ENCODE measurements around the gene SPRR1A. TPM values are rescaled to one million over a fixed set of nuclear protein-coding genes. Genes with fewer than 3 reads are reported as not detected.

Gene SPRR1A
- total RNA-seq, 4 donors from 2014 or later, result not detected

DNA sequence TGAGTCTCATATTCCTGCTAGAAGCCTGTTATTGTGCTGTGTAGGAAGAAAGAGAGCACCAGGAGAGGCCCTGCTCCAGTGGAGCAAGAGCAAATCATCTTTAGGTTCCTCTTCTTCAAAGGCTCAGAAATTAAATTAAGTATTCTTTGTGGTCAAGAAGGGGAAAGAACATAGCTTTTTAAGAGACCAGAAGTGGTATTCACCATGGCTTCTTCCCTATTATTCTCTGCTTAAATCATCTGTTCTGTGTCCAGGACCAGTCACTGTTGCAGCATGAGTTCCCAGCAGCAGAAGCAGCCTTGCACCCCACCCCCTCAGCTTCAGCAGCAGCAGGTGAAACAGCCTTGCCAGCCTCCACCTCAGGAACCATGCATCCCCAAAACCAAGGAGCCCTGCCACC, 48.2 kb downstream of the SPRR1A start:
- TF ChIP-seq, protein P1, sequence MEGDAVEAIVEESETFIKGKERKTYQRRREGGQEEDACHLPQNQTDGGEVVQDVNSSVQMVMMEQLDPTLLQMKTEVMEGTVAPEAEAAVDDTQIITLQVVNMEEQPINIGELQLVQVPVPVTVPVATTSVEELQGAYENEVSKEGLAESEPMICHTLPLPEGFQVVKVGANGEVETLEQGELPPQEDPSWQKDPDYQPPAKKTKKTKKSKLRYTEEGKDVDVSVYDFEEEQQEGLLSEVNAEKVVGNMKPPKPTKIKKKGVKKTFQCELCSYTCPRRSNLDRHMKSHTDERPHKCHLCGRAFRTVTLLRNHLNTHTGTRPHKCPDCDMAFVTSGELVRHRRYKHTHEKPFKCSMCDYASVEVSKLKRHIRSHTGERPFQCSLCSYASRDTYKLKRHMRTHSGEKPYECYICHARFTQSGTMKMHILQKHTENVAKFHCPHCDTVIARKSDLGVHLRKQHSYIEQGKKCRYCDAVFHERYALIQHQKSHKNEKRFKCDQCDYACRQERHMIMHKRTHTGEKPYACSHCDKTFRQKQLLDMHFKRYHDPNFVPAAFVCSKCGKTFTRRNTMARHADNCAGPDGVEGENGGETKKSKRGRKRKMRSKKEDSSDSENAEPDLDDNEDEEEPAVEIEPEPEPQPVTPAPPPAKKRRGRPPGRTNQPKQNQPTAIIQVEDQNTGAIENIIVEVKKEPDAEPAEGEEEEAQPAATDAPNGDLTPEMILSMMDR (IDR thresholded peaks at IDR 0.05; ENCODE audit: low read depth), result no peak

DNA sequence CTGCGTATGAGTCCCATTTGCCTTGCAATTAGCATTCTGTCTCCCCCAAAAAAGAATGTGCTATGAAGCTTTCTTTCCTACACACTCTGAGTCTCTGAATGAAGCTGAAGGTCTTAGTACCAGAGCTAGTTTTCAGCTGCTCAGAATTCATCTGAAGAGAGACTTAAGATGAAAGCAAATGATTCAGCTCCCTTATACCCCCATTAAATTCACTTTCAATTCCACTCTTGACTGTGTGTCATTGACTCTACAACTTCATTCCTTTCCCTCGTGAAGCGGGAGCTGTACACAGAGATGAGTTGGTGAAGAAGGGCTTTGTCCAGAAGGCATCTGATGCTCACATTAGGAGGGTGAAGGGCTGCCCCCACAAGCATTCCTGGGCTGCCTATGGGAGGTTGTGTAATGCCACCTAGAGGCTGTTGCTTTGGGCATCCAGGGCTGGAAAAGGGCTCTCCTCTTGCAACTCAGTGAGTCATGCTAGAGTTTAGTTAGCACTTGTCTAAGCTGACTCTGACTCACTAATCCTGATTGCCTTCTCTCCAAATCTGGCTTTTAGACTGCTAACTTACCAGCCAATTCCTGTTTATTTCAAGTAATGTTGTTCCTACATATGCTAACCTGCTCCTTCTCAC, 48.9 kb downstream of the SPRR1A start:
- TF ChIP-seq, protein P1 (IDR thresholded peaks at IDR 0.05; ENCODE audit: low read depth), result no peak

DNA sequence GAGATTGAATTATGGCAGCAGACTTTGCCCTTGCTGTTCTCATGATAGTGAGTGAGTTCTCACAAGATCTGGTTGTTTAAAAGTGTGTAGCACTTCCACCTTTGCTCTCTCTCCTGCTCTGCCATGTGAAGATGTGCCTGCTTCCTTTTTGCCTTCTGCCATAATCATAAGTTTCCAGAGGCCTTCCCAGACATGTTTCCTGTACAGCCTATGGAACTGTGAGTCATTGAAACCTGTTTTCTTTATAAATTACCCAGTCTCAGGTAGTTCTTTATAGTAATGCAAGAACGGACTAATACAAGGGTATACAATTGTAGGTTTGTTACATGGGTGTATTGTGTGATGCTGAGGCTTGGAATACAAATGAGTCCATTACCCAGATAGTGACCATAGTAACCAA, 51.3 kb downstream of the SPRR1A start:
- TF ChIP-seq, protein P1 (IDR thresholded peaks at IDR 0.05; ENCODE audit: low read depth), result no peak

Small RNAs within 50 kb of the gene (small RNA-seq; reads per million reads assigned to genes)
- gene AL356867.1 (not detected), gene RF00322 (not detected), gene SPRR1A (not detected)

Other genes with a start within 250 kb of the SPRR1A start
- not detected for gene KPRP, start 226.1 kb upstream of the SPRR1A start, total RNA-seq
- not detected for gene LCE1F, start 208.9 kb upstream of the SPRR1A start, total RNA-seq
- gene LCE1E, start 197.8 kb upstream of the SPRR1A start, total RNA-seq, result not detected
- not detected for gene LCE1D, start 187.4 kb upstream of the SPRR1A start, total RNA-seq
- not detected for gene LCE1C, start 177.4 kb upstream of the SPRR1A start, total RNA-seq
- not detected for gene LCE1B, start 172.1 kb upstream of the SPRR1A start, total RNA-seq
- not detected for gene LCE1A, start 156.6 kb upstream of the SPRR1A start, total RNA-seq
- not detected for gene LCE6A, start 141.2 kb upstream of the SPRR1A start, total RNA-seq
- not detected for gene LCE7A, start 124.1 kb upstream of the SPRR1A start, total RNA-seq
- not detected for gene SMCP, start 105.8 kb upstream of the SPRR1A start, total RNA-seq
- not detected for gene IVL, start 75.5 kb upstream of the SPRR1A start, total RNA-seq
- gene SPRR5, start 36.9 kb upstream of the SPRR1A start, total RNA-seq, result not detected
- not detected for gene SPRR4, start 13.4 kb upstream of the SPRR1A start, total RNA-seq
- not detected for gene SPRR3, start 17.7 kb downstream of the SPRR1A start, total RNA-seq
- not detected for gene SPRR1B, start 47.1 kb downstream of the SPRR1A start, total RNA-seq
- not detected for gene SPRR2D, start 57.0 kb downstream of the SPRR1A start, total RNA-seq
- not detected for gene SPRR2A, start 73.4 kb downstream of the SPRR1A start, total RNA-seq
- not detected for gene SPRR2B, start 87.5 kb downstream of the SPRR1A start, total RNA-seq
- not detected for gene SPRR2E, start 110.4 kb downstream of the SPRR1A start, total RNA-seq
- gene SPRR2F, start 129.4 kb downstream of the SPRR1A start, total RNA-seq, result not detected
- gene SPRR2G, start 166.8 kb downstream of the SPRR1A start, total RNA-seq, result not detected
- gene LELP1, start 219.3 kb downstream of the SPRR1A start, total RNA-seq, result not detected
- gene PRR9, start 233.5 kb downstream of the SPRR1A start, total RNA-seq, result not detected

Data from subcutaneous adipose tissue (tissue), 4 donors.